Epidermal melanocyte (primary cell): ENCODE data around the gene UBE2G1.
"Not testable (repeated sequence)": the region's sequence is repeated elsewhere in the genome, so short reads cannot be mapped to it uniquely, and the experiment has no call there.

Experiments used
- DNase-seq: peaks from one replicate; pipeline ENCODE4 v3.0.0; 2011; ENCODE audit warnings: low spot score; ENCODE audit not compliant: insufficient read length

Gene UBE2G1

GRCh38 chr17:4375796-4376440 is 9.4 kb upstream of the UBE2G1 start:
- DNase-seq: not testable (repeated sequence)

DNA sequence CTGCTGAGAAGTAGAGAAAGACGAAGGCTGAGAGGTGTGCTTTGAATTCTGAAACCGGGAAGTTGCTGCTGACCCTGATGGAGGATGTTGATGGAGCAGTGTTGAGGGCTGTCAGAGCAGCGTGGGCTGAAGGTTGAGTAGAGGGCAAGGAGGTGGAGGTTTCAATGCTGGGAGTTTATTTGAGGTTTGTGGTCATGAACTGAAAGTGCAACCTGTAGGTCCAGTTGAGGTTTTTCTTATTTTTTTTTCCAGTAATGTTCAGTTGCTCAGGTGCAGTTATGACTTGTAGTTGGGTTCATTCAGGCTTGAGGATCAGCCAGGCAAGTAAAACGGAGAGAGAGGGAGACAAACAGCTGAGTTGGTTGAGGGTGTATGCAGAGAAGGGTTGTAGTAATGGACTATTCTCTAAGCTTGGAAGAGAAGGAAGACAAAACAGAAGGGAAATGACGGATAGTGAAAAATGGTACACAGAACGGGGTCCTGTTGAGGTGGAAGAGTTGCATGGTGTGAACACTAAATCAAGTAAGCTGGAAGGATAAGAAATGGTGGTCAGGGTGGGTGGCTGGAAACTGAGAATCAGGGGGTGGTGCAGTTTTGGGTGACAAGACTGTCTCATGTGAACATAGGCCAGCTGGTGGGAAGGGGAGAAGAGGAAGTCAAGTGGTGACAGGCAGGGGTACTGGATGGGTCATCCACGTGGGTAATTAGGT is 8.7 kb upstream of the UBE2G1 start:
- DNase-seq: no peak

GRCh38 chr17:4369557-4370230 is 3.2 kb upstream of the UBE2G1 start:
- no peak for DNase-seq

GRCh38 chr17:4368341-4368740 is 1.9 kb upstream of the UBE2G1 start:
- DNase-seq: no peak

DNA sequence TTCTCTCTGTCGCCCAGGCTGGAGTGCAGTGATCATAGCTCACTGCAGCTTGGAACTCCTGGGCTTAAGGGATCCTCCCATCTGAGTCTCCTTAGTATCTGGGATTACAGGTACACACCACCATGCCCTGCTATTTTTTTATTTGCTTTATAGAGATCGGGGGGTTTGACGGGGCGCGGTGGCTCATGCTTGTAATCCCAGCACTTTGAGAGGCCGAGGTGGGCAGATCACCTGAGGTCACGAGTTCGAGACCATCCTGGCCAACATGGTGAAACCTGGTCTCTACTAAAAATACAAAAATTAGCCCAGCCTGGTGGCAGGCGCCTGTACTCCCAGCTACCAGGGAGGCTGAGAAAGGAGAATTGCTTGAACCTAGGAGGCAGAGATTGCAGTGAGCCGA is 702 bp upstream of the UBE2G1 start:
- not testable (repeated sequence) for DNase-seq

GRCh38 chr17:4365628-4366326 is 698 bp downstream of the UBE2G1 start:
- peak; percentile 28 for DNase-seq

GRCh38 chr17:4365103-4365627 is 1.3 kb downstream of the UBE2G1 start:
- peak; percentile 75 for DNase-seq

DNA sequence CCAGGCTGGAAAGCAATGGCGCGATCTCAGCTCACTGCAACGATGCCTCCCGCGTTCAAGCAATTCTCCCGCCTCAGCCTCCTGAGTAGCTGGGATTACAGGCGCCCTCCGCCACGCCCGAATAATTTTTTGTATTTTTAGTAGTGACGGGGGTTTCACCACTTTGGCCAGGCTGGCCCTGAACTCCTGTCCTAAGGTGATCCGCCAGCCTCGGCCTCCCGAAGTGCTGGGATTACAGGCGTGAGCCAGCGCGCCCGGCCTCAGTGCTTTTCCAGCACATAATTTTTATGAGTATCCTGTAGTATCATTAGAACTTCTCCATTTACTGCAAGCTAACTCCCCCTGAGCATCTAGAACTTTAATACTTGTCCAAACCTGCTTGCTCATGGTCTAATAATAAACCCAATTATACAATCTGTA is 1.8 kb downstream of the UBE2G1 start:
- no peak for DNase-seq

- no peak for DNase-seq
These were observed 4.3 kb downstream of the UBE2G1 start for GRCh38 chr17:4362141-4362540.

DNA sequence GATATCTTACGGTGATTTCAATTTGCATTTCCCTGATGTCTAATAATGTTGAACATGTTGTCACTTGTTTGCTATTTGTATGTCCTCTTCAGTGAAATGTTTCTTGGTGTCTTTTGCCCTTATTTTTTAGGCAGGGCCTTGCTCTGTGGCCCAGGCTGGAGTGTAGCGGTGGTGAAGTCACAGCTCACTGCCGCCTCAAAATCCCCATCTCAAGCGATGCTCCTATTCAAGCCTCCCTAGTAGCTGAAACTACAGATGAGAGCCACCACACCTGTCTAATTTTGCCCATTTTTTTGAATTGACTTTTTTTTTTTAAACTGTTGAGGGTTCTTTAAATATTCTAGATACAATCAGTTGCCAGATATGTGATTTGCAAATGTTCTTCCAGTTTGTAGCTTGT is 8.3 kb downstream of the UBE2G1 start:
- no peak for DNase-seq

- no peak for DNase-seq
These were observed 8.8 kb downstream of the UBE2G1 start for GRCh38 chr17:4357671-4358070.

DNA sequence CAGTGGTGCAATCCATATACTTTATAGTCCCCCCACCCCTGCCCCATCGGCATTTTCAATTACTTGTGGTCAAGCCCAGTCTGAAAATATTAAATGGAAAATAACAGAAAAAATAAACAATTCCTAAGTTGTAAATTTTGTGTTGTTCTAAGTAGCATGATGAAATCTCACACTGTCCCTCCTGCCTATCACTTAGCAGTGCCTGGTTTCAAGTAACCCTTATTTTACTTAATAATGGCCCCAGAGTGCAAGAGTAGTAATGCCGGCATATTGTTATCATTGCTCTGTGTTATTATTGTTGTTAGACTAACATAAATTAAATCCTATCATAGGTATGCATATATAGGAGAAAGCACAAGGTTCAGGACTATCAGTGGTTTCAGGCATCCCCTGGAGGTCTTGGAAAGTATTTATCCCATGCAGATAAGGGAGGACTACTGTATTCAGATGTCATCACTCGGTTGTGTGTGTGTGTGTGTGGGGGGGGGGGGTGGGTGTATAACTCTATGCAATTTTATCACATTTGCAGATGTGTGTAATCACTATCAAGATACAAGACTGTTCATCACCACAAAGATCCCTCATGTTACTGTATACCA is 9.3 kb downstream of the UBE2G1 start:
- no peak for DNase-seq

GRCh38 chr17:4354862-4355514 is 11.5 kb downstream of the UBE2G1 start:
- DNase-seq: no peak

DNA sequence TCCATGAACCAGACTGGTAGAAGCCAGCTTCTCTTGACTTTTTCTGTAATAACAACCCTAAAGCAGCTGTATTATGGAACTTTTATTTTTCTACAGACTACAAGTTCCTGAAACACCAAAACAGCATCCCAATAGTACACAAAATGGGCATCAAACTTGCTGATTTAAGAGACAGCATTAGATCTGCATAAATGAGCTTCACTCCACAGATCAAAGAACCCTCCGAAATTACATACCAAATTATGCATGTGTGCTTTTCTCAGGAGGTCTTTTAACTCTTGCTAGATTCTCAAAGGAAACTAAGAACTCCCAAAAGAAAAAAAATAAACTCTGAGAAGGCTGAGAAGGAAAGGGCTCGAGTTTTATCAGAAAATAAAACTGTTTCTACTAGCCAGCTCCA is 12.3 kb downstream of the UBE2G1 start:
- no peak for DNase-seq

DNA sequence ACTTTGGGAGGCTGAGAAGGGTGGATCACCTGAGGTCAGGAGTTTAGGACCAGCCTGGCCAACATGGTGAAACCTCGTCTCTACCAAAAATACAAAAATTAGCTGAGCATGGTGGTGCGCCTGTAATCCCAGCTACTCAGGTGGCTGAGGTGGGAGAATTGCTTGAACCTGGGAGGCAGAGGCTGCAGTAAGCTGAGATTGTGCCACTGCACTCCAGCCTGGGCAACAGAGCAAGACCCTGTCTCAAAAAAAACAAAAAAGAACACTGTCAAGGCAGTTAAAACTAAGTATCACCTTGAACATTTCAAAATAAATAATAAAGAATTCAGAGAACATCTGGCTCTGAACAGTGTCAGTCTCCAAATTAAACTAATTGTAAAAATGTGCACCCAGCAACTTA is 16.3 kb downstream of the UBE2G1 start:
- DNase-seq: not testable (repeated sequence)

GRCh38 chr17:4345581-4346252 is 20.8 kb downstream of the UBE2G1 start:
- DNase-seq: no peak

DNA sequence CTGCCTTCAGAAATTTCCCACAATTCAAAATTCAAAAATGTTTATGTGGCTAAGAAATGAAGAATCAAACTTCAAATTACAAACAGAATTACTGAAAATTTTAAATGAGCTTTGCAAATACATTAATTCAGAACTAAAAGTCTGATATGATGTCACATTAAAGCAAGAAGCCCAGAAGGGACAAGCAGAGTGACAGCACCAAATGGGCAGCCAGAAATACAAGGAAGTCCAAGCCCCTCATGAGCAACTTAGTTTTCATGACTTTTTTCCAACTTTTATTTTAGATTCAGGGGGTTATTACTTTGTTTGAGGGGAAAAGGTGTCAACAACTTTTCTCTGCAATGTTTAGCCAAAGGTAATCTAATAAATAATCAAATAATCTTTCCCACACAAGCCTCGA is 21.5 kb downstream of the UBE2G1 start:
- no peak for DNase-seq

GRCh38 chr17:4342535-4342934 is 23.9 kb downstream of the UBE2G1 start:
- DNase-seq: no peak

GRCh38 chr17:4341616-4341977 is 24.9 kb downstream of the UBE2G1 start:
- DNase-seq: no peak

DNA sequence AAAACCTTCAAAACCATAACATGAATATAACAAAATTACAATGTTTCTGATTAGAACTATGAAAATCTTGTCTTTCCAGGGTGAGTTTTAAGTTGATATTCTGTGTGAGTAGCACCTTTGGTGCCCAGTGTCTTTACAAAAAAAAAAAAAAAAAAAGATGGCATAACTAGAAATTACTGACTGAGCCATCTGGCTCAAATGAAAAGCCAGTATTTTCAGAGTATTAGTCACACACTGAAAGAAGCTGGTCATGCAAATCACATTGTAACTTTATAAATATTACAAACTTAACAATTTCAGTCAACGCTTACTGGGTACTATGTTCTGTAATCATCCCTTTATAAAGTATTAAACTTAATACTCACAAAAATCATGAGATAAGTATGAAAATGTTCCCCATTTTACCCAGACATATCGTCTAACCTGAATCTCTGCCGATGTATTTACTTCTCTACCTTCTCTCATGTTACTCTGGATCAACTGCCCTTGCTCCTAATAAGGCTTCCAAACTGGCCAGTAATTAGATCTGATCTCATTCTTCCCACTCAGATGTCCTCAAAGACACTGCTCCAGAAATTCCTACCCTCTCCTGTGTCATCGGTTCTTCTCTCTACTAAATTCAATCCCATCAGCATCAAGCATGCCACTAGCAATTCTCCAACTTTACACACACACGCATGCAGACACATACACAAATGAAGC is 25.4 kb downstream of the UBE2G1 start:
- DNase-seq: no peak
